Activated CD8-positive, alpha-beta memory T cell treated with anti-CD3 and anti-CD28 coated beads, Interleukin-2, amount 50 U/mL, for 24 hours (primary cell): ENCODE measurements around the gene OR4B1.

Experiments used
- DNase-seq: peaks from one replicate; pipeline ENCODE4 v3.0.0-alpha.2; 2020; ENCODE audit errors: extremely low read depth

OR4B1 gene

GRCh38 chr11:48261600-48261999 lies 45.0 kb downstream of the OR4B1 start:
- no peak for DNase-seq

DNA sequence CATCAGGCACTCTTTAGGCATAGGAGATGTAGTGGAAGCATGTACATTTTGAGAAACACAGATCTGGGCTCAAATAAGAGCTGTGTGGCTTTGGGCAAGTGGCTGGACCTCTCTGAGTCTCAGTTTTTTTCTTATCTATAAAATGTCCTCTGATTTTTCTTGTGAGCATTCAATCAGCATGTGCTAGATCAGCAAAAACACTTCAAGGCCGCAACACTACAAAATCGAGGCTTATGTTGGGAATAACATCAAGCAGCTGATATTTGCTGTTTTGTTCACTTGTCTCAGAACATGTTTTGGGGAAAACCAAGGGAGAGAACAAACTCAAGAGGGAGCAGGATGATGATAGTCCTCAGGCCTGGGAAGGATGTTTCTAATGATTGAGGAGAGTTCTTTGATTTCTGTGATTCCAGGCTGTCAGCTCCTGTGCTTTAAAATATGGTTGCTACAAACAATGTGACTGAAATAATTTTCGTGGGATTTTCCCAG lies 46.9 kb downstream of the OR4B1 start, which contains the start of gene OR4X1:
Gene OR4X1 (plus strand): TSS at position 439 of the 489 bp plus-strand sequence. CDS start 0 bp downstream, at position 439.
- no peak for DNase-seq
